Measurements from ENCODE around the gene CAMK2D.

- TF ChIP-seq POLR2AphosphoS5 (IDR thresholded peaks at IDR 0.05; ENCODE audit: low read depth, low read length) = no peak
- TF ChIP-seq TAF1 (IDR thresholded peaks at IDR 0.05; ENCODE audit: borderline replicate concordance, insufficient read depth, low read length) = no peak
- no peak for TF ChIP-seq SIN3A (IDR thresholded peaks at IDR 0.05; ENCODE audit: borderline replicate concordance, insufficient read depth, low read length)
Measured at GRCh38 chr4:113757486-113757885, 4.1 kb downstream of the CAMK2D start.

All from PFSK-1 (cell line).